ENCODE results near the gene CLEC2A.
"Not testable (repeated sequence)": the region's sequence is repeated elsewhere in the genome, so short reads cannot be mapped to it uniquely, and the experiment has no call there.

The CLEC2A gene

GRCh38 chr12:9932270-9932669, at the start of gene CLEC2A:
TSS of gene CLEC2A (minus strand) at chr12:9932370. CDS start at chr12:9932329, 41 bp downstream.
- TF ChIP-seq CTCF (IDR thresholded peaks at IDR 0.05; ENCODE audit: low read depth, low read length), result no peak
- H3K4me3 ChIP-seq (ENCODE audit: low read depth, low read length), result no peak within 1 kb of the TSS

GRCh38 chr12:9980126-9980525, 48.0 kb upstream of the CLEC2A start:
- no peak overlapping the region for H3K4me3 ChIP-seq (ENCODE audit: low read depth, low read length)
- no peak for TF ChIP-seq CTCF (IDR thresholded peaks at IDR 0.05; ENCODE audit: low read depth, low read length)

- no peak overlapping the region for H3K4me3 ChIP-seq (ENCODE audit: low read depth, low read length)
- TF ChIP-seq CTCF (IDR thresholded peaks at IDR 0.05; ENCODE audit: low read depth, low read length), result no peak
Observed at GRCh38 chr12:9977916-9978315, 45.7 kb upstream of the CLEC2A start.

GRCh38 chr12:9976626-9977025, 44.5 kb upstream of the CLEC2A start:
- H3K4me3 ChIP-seq (ENCODE audit: low read depth, low read length), result not testable (repeated sequence)

GRCh38 chr12:9975614-9976013, 43.4 kb upstream of the CLEC2A start:
- H3K4me3 ChIP-seq (ENCODE audit: low read depth, low read length), result no peak overlapping the region
- TF ChIP-seq CTCF (IDR thresholded peaks at IDR 0.05; ENCODE audit: low read depth, low read length), result no peak

- not testable (repeated sequence) for H3K4me3 ChIP-seq (ENCODE audit: low read depth, low read length)
Observed at GRCh38 chr12:9974731-9975130, 42.6 kb upstream of the CLEC2A start.

GRCh38 chr12:9973949-9974348, 41.8 kb upstream of the CLEC2A start:
- TF ChIP-seq CTCF (IDR thresholded peaks at IDR 0.05; ENCODE audit: low read depth, low read length), result no peak
- H3K4me3 ChIP-seq (ENCODE audit: low read depth, low read length), result no peak overlapping the region

- H3K4me3 ChIP-seq (ENCODE audit: low read depth, low read length), result no peak within 1 kb of the TSS
- TF ChIP-seq CTCF (IDR thresholded peaks at IDR 0.05; ENCODE audit: low read depth, low read length), result no peak
Observed at GRCh38 chr12:9971181-9971580, 39.0 kb upstream of the CLEC2A start, which contains the start of gene CLEC12A. TSS of gene CLEC12A (plus strand) at chr12:9971409. CDS start at chr12:9971597, 188 bp downstream.

Data from WI38 (cell line).